Gastrocnemius medialis (tissue), 4 donors: Measurements from ENCODE around the gene HNRNPA1.

Experiments used
- POLR2A ChIP-seq, 2 donors: fragments of 450-650 bp; IDR thresholded peaks; one replicate each; pipeline ENCODE4 v1.6.1; 2017; ENCODE audit warnings: antibody characterized with exemption in 2 of 2, mild to moderate bottlenecking in 2 of 2, moderate library complexity in 2 of 2
- TF ChIP-seq, protein P1 (sequence below), 5 experiments: fragments of 450-650 bp in 3 of 5; fragments of 200-600 bp in 2 of 5; sonication (generic) in 2 of 5; IDR thresholded peaks in 4 of 5; conservative IDR thresholded peaks in 1 of 5; 1 replicate in 4 of 5; 2 replicates in 1 of 5; pipeline ENCODE4 v1.5.1; 2016 to 2019; ENCODE audit warnings: antibody characterized with exemption in 5 of 5, mild to moderate bottlenecking in 3 of 5, moderate library complexity in 3 of 5

DNA sequence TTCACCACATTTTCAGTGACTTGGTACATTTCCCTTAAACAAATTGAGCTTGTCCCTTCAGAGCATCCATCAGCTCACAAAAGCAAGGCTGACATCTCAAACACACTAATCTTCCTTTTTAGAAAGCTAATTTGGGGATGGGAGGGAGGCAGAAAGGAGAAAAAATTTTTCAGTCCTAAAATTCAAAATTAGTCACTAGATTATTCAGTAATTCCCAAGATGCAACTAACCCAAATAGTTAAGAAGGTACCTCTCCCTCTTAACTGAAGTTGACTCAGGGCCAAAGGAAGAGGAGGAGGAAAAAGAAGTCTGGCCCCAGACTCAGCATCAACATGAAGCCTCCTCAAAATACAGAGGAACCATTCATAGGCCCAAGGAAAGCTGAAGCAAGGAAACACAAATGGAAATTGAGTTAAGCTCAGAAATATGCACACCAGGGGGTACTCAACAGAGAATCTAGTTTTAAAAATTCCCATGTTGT lies 22.3 kb upstream of the HNRNPA1 start:
- TF ChIP-seq, protein P1, sequence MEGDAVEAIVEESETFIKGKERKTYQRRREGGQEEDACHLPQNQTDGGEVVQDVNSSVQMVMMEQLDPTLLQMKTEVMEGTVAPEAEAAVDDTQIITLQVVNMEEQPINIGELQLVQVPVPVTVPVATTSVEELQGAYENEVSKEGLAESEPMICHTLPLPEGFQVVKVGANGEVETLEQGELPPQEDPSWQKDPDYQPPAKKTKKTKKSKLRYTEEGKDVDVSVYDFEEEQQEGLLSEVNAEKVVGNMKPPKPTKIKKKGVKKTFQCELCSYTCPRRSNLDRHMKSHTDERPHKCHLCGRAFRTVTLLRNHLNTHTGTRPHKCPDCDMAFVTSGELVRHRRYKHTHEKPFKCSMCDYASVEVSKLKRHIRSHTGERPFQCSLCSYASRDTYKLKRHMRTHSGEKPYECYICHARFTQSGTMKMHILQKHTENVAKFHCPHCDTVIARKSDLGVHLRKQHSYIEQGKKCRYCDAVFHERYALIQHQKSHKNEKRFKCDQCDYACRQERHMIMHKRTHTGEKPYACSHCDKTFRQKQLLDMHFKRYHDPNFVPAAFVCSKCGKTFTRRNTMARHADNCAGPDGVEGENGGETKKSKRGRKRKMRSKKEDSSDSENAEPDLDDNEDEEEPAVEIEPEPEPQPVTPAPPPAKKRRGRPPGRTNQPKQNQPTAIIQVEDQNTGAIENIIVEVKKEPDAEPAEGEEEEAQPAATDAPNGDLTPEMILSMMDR (IDR thresholded peaks at IDR 0.05 in 4 of 5, conservative IDR thresholded peaks at IDR 0.05 in 1 of 5), result no peak
- TF ChIP-seq POLR2A (IDR thresholded peaks at IDR 0.05), result no peak
